Right lobe of liver (tissue), 6 donors: Measurements from ENCODE around the gene SF3B6. TPM values are rescaled to one million over a fixed set of nuclear protein-coding genes. Genes with fewer than 3 reads are reported as not detected.
A peak's percentile ranks its signal among the peaks of the same experiment; 100 is the strongest.

ENCODE experiments used
- ATAC-seq, 4 donors: fragments of 200-7000 bp; cut with Tn5 transposase; one replicate each; pipeline ENCODE4 v1.9.1; 2020; ENCODE audit warnings: mild to moderate bottlenecking in 4 of 4, moderate library complexity in 4 of 4
- DNase-seq, 3 donors: peaks; one replicate each; pipeline ENCODE4 v3.0.0-alpha.2; 2020
- H3K27ac ChIP-seq, 3 donors: fragments of 200-600 bp; one replicate each; pipeline ENCODE4 v1.8.0; 2022
- H3K27me3 ChIP-seq, 2 donors: fragments of 200-600 bp; one replicate each; pipeline ENCODE4 v1.8.0; 2022
- H3K36me3 ChIP-seq, 4 donors: fragments of 200-600 bp; sonication (generic) in 1 of 4; one replicate each; pipeline versions ENCODE4 v1.5.1 to v1.8.0; 2017 to 2022; ENCODE audit warnings: control low read depth in 1 of 4
- H3K4me1 ChIP-seq, 4 donors: fragments of 200-600 bp; sonication (generic) in 1 of 4; one replicate each; pipeline versions ENCODE4 v1.5.1 to v1.8.0; 2017 to 2022; ENCODE audit warnings: control low read depth in 1 of 4
- H3K4me3 ChIP-seq, 3 donors: fragments of 200-600 bp; one replicate each; pipeline ENCODE4 v1.8.0; 2022
- H3K9me3 ChIP-seq, 4 donors: fragments of 200-600 bp; sonication (generic) in 1 of 4; one replicate each; pipeline versions ENCODE4 v1.5.1 to v1.8.0; 2017 to 2022; ENCODE audit warnings: control low read depth in 1 of 4
- CTCF ChIP-seq, 4 donors: fragments of 200-600 bp in 3 of 4; fragments of 450-650 bp in 1 of 4; IDR thresholded peaks; one replicate each; pipeline versions ENCODE4 v1.5.1 to v1.8.0; 2016 to 2022; ENCODE audit warnings: antibody characterized with exemption in 4 of 4, mild to moderate bottlenecking in 2 of 4
- POLR2A ChIP-seq: fragments of 450-650 bp; IDR thresholded peaks from one replicate; pipeline ENCODE4 v1.6.1; 2017; ENCODE audit warnings: antibody characterized with exemption, mild to moderate bottlenecking
- WGBS: methylation state at CpG from one replicate; pipeline ENCODE4 v1.1.6; 2018; ENCODE audit warnings: low coverage, low lambda C conversion rate; ENCODE audit not compliant: insufficient coverage; ENCODE audit errors: missing lambda C conversion rate; 5-methylcytosine and 5-hydroxymethylcytosine counted together
- intact Hi-C, 2 donors: fragments of 100-400 bp; cut with DNase I; formaldehyde crosslinking; loops; one replicate each; pipeline versions ENCODE4 v1.11.2 to v1.14.1; 2022
- total RNA-seq, 6 experiments: library from RNA; depleted of rRNA in 2 of 6; stranded (reverse); fragments of >200 nt in 2 of 6; fragmentation: NEBNext Ultra II Directional in 3 of 6; extraction: Animal tissue kit (Norgen Biotek cat#: 25700) in 3 of 6; gene quantifications; one replicate each; pipeline versions ENCODE4 v1.1.0 to v1.2.4, GENCODE V29; 2016 to 2023
- donor health status: DM: no; HTN: yes; CAD: no.
- donor health status: DM: no; HTN: no; CAD: no.
- donor health status: DM: no; HTN: no; CAD: no.
- donor health status: DM: no; HTN: yes; CAD: no.
- donor health status: DM: no; HTN: yes; CAD: no.

SF3B6 gene
- total RNA-seq, 6 experiments from 2014 or later: 32.7 to 70.8 (median 40.3) TPM

- 85% methylated on average over 3 of the region's 8 CpGs for WGBS
- Histone ChIP-seq H3K4me1 (peaks cover 0 to 8% (median 0%) of the 10 kb centered on the region in 4 donors), H3K27ac (peak overlapping the region in 1 of 3 donors; percentile 81), H3K4me3 (no peak overlapping the region), H3K36me3 (no peaks in the 10 kb centered on the region), H3K27me3 (no peaks in the 10 kb centered on the region), H3K9me3 (no peaks in the 10 kb centered on the region)
- TF ChIP-seq CTCF (IDR thresholded peaks at IDR 0.05) (no peak), POLR2A (no peak)
- intact Hi-C loops: no loop called here
- no peak for DNase-seq
- no peak for ATAC-seq
Measured at GRCh38 chr2:24082787-24083566, 6.9 kb upstream of the SF3B6 start.

GRCh38 chr2:24080701-24081100 lies 4.6 kb upstream of the SF3B6 start:
- peaks cover 0 to 17% (median 0%) of the 10 kb centered on the region in 4 donors for H3K4me1 ChIP-seq
- intact Hi-C loops: no loop called here
- H3K27ac ChIP-seq: no peak overlapping the region
- TF ChIP-seq CTCF (IDR thresholded peaks at IDR 0.05) (no peak), POLR2A (no peak)
- DNase-seq: no peak
- H3K27me3 ChIP-seq: no peaks in the 10 kb centered on the region
- no peak overlapping the region for H3K4me3 ChIP-seq
- no peaks in the 10 kb centered on the region for H3K36me3 ChIP-seq
- 89% methylated on average over 2 of the region's 2 CpGs for WGBS
- H3K9me3 ChIP-seq: no peaks in the 10 kb centered on the region
- ATAC-seq: no peak

- peak overlapping the region in 1 of 3 donors; percentile 56 for H3K27ac ChIP-seq
- ATAC-seq: no peak
- no peaks in the 10 kb centered on the region for H3K9me3 ChIP-seq
- H3K36me3 ChIP-seq: peaks cover 0 to under 1% (median 0%) of the 10 kb centered on the region in 4 donors
- intact Hi-C loops: no loop called here
- no peak for DNase-seq
- peak overlapping the region in 1 of 3 donors; percentile 87 for H3K4me3 ChIP-seq
- no peaks in the 10 kb centered on the region for H3K27me3 ChIP-seq
- TF ChIP-seq CTCF (IDR thresholded peaks at IDR 0.05): no peak
- TF ChIP-seq POLR2A: no peak
- H3K4me1 ChIP-seq: peaks cover 0 to 9% (median 3%) of the 10 kb centered on the region in 4 donors
- WGBS: 63% methylated on average over 2 of the region's 2 CpGs
Measured at GRCh38 chr2:24077879-24078278, 1.8 kb upstream of the SF3B6 start.

GRCh38 chr2:24077535-24077877 lies 1.4 kb upstream of the SF3B6 start:
- 29% methylated on average over 1 of the region's 9 CpGs for WGBS
- TF ChIP-seq POLR2A: no peak
- TF ChIP-seq CTCF (IDR thresholded peaks at IDR 0.05): no peak
- H3K36me3 ChIP-seq: peaks cover 0 to 4% (median 0%) of the 10 kb centered on the region in 4 donors
- peak overlapping the region; percentile 69 to 96 (median 87) for H3K4me3 ChIP-seq
- H3K27me3 ChIP-seq: no peaks in the 10 kb centered on the region
- ATAC-seq: no peak
- peak overlapping the region; percentile 56 to 66 (median 63) for H3K27ac ChIP-seq
- no peaks in the 10 kb centered on the region for H3K9me3 ChIP-seq
- intact Hi-C loops: no loop called here
- DNase-seq: no peak
- H3K4me1 ChIP-seq: peaks cover 0 to 9% (median 3%) of the 10 kb centered on the region in 4 donors
